ENCODE results near the gene DDTL.
"Not testable (repeated sequence)": the region's sequence is repeated elsewhere in the genome, so short reads cannot be mapped to it uniquely, and the experiment has no call there.

DNA sequence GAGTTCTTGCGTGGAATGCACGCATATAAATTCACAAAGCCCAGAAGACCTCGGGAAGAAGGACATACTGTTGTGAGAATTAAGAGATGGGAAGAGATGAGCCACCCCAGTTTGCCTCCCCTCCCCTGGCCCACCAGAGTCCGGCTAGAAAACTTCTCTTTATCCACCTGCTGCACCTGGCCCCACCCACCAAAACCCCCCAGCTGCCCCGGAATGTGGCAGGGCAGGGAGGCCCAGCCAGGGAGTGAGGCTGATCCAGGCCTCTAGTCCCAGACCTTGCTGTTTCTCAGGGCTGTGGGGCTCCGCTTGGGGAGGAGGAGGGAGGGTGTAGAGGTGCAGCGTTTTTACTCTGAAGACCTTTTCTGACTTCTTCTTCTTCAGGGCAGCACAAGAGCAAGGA is 13.9 kb downstream of the DDTL start:
- not testable (repeated sequence) for TF ChIP-seq POLR2AphosphoS5 (IDR thresholded peaks at IDR 0.05; ENCODE audit: insufficient read depth, low read depth, low read length); POLR2A (IDR thresholded peaks at IDR 0.05; ENCODE audit: low read depth, low read length); EZH2 (IDR thresholded peaks at IDR 0.05; ENCODE audit: borderline replicate concordance, low read depth, low read length, severe bottlenecking); JUN (IDR thresholded peaks at IDR 0.05; ENCODE audit: borderline replicate concordance, insufficient read depth, insufficient read length, low read depth); FOS (IDR thresholded peaks at IDR 0.05; ENCODE audit: borderline replicate concordance, insufficient read depth, low read length); MYC (IDR thresholded peaks at IDR 0.05; ENCODE audit: low read depth, low read length); GATA2 (IDR thresholded peaks at IDR 0.05; ENCODE audit: insufficient read depth, insufficient read length, low read depth, low read length)
- TF ChIP-seq, protein P1, sequence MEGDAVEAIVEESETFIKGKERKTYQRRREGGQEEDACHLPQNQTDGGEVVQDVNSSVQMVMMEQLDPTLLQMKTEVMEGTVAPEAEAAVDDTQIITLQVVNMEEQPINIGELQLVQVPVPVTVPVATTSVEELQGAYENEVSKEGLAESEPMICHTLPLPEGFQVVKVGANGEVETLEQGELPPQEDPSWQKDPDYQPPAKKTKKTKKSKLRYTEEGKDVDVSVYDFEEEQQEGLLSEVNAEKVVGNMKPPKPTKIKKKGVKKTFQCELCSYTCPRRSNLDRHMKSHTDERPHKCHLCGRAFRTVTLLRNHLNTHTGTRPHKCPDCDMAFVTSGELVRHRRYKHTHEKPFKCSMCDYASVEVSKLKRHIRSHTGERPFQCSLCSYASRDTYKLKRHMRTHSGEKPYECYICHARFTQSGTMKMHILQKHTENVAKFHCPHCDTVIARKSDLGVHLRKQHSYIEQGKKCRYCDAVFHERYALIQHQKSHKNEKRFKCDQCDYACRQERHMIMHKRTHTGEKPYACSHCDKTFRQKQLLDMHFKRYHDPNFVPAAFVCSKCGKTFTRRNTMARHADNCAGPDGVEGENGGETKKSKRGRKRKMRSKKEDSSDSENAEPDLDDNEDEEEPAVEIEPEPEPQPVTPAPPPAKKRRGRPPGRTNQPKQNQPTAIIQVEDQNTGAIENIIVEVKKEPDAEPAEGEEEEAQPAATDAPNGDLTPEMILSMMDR (IDR thresholded peaks at IDR 0.05; ENCODE audit: extremely low read depth in 1 of 2, insufficient read depth in 1 of 2, low read depth in 1 of 2, low read length in 2 of 2): not testable (repeated sequence)
- TF ChIP-seq, protein P2, sequence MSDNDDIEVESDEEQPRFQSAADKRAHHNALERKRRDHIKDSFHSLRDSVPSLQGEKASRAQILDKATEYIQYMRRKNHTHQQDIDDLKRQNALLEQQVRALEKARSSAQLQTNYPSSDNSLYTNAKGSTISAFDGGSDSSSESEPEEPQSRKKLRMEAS (IDR thresholded peaks at IDR 0.05; ENCODE audit: insufficient read depth, insufficient read length): not testable (repeated sequence)
